GM21723 (cell line): Measurements from ENCODE around the gene SSBP2.
"Not testable (repeated sequence)": the region's sequence is repeated elsewhere in the genome, so short reads cannot be mapped to it uniquely, and the experiment has no call there.

Experiments
- ATAC-seq: cut with Tn5 transposase; IDR thresholded peaks from one replicate; pipeline ENCODE4 v1.9.1; 2021; ENCODE audit warnings: mild to moderate bottlenecking, moderate library complexity; ENCODE audit not compliant: unreplicated experiment

Gene SSBP2

DNA sequence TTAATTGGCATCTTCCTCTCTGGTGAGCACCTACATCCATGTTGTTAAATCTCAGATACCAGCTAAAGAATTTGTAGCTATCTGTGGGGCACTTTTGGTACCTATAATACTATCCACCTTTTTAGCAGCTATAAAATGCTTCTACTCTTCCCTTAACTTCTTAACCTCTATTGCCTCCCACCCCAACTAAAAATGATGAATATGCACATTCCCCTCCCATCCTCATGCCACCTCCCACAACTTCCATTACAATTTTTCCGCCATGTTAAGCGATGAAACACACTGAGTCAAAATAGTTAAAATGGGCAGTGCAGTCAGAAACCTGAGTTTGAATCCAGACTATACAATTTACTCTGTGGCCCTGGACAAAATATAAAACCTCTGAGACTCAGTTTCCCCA lies 10.1 kb downstream of the SSBP2 start:
- no peak for ATAC-seq

DNA sequence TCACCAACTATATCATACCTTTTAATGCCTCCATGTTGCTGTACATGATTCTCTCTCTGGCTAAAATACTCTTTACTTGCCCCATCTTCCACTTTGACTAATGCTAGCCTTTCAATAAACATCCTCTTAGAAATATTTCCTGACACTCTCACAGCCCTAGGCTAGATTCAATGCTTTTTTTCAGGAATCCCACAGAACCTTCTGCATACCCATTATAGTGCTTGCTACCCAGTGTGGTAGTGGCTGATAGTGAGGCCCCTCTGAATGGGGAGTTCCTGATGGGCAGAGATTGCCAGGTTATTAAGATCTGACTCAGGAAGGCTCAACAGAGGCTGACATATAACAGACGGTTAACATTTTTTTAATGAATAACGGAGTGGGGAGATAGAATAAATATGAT lies 11.6 kb downstream of the SSBP2 start:
- no peak for ATAC-seq

DNA sequence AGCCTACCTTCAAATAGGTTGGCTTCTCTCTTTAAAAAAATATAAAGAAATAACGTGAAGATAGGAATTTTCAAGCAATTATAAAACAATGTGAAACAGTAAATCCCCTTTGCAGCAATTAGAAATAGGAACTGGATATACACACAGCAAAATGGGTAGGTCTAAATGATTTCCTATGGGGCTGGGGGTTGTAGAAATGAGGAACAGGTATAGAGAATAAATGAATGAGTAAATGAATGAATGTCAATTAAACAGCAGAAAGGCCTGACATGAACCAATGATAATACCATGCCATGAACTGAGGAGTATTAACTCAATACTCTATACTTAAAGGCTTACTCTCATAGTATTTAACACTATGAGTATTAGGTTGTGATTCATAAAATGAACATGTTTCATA lies 21.6 kb downstream of the SSBP2 start:
- no peak for ATAC-seq

DNA sequence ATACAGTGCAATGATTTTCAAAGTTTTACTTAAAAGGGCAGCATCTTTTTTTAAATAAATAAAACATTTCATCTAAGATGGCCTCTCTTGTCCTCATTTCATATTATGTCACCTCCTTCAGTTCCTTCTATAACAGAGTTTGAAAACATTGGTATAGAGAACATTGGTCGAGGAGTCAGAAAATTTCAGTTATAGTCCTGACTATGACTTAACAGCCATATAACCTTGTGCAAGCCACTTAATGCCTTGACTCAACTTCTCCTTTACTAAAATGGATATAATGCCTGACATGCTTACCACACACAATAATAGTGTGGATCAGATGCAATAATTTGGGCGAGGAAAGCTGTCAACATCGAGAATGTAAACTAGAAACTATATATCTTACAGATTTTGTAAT lies 22.6 kb downstream of the SSBP2 start:
- ATAC-seq, result no peak

DNA sequence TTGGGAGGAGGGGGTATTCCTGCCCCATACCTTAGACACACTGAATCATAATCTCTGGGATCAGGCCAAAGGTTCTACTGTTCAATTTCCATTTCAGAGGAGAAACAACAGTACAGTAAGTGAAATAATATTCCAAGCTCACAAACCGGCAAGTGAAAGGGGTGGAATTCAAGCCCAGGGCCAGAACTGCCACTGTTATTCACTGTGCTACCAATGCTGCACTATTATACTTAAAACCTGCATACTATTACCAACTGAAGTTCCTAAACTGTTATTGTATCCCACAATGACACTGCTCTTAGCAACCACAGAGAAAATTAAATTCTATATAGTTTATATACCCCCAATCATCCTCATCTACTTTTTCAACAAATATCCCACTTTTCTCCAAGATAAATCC lies 24.6 kb downstream of the SSBP2 start:
- no peak for ATAC-seq

DNA sequence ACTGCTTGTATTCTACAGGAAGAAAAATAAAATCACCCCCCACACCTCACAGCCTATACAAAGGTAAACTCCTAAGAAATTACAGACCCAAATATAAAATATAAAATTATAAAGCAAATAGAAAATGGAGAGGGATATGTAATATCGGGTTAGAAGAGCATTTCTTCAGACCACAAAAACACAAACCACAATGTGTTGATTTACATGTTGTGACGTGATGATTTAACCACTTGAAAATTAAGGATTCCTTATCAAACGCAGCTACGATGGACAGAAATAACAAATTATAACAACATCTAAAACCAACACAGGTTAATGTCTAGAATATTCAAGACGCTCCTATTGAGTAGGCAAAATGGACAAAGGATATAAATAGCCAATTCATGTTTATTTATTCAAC lies 26.3 kb downstream of the SSBP2 start:
- ATAC-seq, result no peak

DNA sequence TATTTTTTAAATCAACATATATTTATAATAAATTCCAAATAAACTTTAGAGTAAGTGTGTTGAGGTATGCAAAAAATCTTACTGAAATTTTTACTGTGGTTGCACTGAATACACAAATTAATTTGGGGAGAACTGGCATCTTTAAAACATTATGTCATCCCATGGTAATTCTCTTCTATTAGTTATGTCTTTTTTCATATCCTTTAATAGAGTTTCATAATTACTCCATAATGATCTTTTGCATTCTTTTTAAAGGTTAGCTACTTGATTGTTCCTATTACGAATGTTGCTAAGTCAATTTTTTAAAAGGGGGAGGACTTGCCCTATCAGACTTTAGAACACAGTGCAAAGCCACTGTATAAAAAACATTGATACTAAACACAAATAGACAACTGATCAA lies 26.8 kb downstream of the SSBP2 start:
- no peak for ATAC-seq

DNA sequence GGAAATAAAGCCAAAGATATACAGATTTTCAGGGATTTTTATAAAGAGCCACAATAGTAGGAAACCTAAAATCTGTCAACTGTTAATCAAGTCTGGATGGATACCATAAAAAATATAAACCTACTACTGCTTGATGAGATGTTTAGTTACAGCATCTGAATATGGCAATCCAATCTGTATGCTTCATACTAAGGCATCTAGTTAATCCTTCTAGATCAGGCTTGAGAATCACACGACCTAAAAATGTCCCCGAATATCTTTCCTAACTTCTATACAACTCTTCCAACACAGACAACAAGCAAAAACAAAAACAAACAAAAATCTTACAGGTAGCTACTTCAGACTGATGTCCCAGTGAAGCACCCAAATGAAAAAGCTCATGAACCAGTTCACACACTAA lies 29.8 kb downstream of the SSBP2 start:
- no peak for ATAC-seq

DNA sequence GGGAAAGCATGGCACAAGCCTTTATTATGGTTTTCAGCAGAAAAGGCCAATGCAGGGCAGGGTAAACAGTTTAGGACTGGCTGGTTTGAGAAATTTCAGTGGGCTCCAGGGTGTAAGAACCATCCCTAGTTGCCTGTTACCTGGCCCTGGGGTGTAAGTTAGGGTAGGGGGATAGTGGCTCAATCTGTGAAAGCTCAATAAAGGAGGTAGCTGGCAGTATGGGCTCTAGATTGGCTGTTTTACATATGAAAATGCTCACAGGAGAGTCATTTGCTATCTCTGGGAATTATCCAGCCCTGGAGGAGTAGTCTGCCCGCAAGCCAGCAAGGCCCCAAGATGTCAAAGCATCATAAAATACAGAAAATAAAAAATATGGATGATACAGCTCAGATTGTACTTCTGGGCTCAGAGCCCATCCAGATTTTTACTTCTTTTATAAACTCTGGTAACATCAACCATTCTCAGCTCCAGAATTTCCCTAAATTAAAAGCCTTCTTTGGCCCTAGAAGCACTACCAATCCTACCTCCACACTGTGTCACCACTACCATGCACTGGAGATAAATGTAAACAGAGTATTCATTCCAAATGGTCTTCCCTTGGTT lies 31.1 kb downstream of the SSBP2 start:
- ATAC-seq, result no peak

DNA sequence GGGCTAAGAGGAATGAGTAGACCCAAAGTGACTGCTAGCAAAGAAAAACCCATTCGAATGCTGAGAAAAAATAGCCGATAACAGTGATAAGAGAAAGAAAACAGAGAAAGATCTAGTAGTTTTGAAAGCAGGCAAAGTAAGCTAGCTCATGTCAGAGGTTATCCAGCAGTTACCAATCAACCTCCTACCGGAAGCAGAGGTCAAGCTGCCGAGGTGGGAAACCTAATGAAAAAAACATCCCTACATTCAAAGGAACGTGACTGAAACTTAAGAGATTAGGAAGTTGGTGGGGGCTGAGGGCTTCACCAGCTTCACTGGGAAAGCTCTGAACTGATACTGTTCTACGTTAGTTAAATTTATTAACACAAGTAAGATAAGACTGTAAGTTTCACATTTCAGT lies 32.6 kb downstream of the SSBP2 start:
- no peak for ATAC-seq

DNA sequence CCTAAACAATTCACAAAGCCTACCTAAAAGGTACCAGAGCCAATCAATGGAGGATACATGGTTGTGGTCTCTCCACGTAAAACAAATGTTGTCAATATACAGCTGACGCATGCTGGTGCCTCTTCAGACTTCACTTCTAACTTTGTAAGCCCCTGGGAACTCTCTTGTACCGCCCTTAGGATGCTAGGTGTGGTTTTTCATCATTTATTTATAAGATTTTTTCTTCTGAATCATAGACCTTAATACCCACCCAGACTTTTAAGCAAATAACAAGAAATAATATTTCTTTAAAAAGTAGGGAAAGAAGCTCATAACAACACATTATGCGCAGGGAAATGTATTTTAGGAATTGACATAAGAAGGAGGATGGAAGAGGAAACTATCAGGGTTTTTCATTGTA lies 33.0 kb downstream of the SSBP2 start:
- ATAC-seq, result no peak

DNA sequence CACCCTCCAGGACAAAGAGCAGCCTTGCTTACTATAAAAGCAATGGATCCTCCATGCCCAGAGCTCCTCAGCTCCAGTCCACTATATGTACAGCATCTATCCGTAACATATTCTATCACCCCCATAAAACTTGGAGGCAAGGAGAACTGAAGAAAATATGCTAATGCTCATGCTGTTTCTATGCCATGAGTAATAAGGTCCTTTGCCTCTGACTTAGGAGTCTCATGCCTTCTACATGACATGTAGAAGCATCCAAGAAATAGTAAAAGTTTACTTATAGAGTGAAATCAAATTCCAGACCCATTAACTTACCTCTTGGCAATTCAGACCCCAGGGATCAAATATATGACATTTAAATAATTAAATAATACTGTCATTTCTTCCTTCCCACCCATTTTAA lies 33.7 kb downstream of the SSBP2 start:
- no peak for ATAC-seq

DNA sequence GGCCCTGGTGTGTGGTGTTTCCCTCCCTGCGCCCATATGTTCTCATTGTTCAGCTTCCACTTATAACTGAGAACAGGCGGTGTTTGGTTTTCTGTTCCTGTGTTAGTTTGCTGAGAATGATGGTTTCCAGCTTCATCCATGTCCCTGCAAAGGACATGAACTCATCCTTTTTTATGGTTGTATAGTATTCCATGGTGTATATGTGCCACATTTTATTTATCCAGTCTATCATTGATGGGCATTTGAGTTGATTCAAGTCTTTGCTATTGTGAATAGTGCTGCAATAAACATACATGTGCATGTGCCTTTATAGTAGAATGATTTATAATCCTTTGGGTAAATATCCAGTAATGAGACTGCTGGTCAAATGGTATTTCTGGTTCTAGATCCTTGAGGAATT lies 36.8 kb downstream of the SSBP2 start:
- not testable (repeated sequence) for ATAC-seq

DNA sequence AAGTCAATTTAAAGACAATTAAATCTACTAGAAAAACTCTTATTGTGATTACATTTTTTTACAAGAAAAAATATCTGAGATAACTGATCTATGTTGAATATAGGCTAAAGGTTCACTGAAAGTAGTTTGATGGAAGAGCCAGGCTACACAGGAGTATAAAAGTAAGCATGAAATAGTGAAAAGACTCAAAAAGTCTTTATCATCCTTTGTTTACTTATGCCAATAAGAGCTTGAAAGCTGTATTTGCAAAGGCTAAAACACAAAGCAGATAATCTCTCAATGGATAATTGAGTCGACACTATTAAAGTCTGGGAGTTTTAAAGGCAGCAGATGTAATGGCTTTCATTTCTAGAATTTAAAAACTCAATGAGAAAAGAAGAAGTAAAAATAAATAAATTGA lies 42.0 kb downstream of the SSBP2 start:
- ATAC-seq, result no peak

DNA sequence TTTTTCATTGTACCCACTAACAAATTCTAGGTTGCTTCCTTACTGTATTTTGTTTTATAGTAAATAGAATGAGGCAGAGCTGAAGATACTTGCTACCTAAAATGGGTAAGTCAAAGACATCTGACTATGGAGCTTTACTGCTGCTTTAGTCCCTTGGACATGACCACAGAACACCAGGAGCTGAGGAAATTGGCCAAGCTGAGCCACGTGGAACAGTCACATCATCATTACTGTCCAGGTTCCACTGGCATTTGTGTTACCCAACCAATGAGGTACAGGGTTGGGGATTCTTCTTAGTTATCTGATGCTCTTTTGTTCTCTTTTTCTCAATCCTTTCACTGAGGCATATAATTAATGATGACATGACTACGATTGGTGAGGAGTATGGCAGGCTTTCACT lies 47.1 kb downstream of the SSBP2 start:
- no peak for ATAC-seq

DNA sequence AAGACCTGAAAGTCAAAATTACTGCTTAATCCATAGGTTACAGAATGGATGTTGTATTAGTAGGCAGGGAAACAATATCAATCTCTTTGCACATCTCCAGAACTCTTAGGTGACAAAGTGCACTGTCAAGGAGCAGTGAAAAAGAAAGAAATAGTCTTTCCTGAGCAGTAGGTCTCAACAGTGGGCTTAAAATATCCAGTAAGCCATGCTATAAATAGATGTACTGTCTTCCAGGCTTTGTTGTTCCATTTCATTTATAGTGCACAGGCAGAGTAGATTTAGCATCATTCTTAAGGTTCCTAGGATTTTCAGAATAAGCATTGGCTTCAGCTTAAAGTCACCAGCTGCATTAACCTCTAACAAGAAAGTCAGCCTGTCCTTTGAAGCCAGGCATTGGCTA lies 50.7 kb downstream of the SSBP2 start:
- no peak for ATAC-seq

DNA sequence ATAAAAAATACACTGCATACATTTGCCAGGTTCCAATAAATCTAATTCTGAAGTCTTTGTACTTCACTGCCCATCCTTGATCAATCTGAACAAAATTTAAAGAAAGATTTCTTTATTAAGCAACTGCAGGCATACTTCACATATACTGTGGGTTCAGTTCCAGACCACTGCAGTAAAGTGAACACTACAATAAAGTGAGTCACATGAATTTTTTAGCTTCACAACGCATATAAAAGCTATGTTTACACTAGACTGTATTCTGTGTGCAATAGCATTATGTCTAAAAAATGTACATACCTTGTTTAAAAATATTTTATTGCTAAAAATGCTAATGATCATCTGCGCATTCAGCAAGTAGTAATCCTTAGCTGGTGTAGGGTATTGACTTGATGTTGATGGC lies 52.1 kb downstream of the SSBP2 start:
- ATAC-seq, result no peak

DNA sequence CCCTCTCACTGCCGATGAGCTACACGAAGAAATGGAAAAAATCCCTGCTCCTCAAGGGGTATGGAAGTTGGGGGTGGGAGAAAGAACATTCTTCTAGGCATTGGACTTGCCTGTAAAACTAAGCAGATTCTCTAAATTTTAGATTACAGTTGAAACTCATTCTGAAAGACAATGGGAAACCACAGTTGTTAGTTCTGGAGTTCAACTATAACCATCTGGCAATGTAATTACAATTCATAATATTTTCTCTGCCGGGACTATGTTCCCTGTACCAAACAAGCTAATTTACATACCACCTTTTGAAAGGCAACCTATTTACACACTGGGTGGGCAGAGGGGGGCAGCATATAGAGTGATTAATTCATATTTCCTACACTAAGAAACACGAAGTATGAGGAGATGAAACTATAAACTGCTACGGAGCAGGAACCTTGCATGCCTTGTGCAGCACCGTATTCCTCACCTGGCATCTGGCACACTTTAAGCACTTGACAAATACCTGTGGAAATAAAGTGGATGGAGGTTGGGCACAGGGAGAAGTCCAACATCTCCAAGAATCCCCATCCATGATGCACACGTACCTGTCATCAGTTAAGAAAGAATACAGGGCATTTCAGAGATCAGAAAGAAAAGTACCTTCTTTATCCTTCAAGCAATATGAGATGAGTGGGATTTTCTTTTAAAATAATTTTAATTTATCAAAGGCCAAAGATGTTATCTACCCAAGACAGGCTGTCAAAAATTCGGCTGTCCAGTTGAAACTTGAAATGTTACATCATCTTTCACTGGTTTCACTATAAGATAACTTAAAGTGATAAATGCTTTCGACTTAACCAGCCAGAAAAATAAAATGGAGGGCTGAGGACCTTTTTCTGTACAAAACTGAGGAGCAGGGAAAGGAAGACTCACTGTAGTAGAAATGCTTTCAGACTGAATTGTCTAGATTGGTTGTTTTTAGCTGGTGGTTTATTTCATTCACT lies 54.2 kb downstream of the SSBP2 start:
- no peak for ATAC-seq

DNA sequence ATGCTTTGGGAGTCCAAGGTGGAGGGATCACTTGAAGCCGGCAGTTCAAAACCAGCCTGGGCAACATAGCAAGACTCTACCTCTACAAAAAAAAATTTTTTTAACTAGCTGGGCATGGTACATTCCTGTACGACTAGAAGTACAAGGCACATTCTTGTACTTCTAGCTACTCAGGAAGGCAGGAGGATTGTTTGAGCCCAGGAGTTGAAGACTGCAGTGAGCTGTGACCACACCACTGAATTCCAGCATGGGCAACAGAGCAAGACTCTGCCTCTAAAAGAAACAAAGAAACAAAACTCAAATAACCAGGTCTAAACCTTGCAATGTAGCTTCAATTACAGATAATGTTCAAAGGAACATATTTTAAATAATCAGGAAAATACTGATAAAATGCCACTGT lies 56.2 kb downstream of the SSBP2 start:
- ATAC-seq, result no peak

DNA sequence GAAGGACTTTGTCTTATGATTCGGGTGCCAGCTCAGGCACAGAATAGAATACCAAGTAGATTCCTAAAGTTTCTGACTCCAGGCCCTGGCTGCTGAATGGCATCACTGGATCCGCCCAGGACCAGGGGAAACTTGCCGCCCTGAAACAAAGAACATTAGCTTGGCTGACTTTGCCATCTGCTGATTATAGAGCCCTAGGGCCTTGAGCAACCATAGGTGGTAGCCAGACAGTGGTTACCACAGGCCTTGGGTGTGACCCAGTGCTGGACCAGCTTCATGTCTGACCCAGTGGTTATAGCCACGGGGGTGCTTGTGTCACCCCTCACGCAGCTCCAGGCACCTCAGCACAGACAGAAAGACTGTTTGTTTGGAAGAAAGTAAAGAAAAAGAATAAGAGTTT lies 62.7 kb downstream of the SSBP2 start:
- no peak for ATAC-seq

DNA sequence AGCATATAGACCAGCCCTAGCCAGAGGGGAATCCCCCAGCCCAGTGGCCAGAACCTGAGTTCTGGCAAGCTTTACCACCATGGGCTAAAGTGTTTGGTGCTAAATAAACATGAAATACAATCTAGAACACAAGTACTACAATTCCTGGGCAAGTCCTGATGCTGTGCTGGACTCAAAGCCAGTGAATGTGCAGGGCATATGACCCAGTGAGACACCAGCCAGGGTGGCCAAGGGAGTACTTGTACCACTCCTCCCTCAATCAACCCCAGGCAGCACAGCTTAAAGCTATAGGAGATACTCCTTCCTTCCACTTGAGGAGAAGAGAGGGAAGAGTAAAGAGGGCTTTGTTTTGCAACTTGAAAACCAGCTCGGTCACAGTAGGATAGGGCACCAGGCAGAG lies 63.6 kb downstream of the SSBP2 start:
- ATAC-seq, result no peak

DNA sequence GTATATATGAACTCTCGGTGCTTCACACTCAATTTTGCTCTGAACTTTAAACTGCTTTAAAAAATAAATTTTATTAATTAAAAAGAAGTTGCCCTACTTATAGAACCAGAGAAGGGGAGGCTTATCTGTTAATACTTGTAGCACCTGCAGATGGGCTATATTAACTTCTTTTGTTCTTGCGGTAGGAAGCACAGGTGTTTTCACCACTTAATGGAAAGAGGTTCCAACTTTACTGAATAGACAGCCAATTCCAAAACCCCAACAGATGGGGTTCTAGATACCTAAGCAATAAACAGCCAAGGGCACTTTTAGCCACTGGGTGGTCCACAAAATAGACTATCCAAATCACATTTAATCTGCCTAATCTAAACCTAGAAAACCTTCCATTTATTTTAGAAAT lies 65.4 kb downstream of the SSBP2 start:
- no peak for ATAC-seq

DNA sequence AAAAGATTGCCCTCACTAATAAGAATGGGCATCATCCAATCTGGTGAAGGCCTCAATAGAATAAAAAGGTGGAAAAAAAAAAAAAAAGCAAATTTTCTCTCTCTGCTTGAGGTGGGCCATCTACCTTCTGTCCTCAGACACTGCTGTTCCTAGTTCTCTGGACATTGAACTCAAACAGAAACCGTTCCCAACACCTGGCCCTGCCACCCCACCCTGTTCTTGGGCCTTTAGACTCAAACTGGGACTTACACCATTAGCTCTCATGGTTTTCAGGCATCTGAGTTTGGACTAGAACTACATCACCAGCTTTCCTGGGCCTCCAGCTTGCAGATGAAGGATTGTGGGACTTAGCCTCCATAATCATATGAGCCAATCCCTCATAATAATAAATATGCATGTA lies 71.0 kb downstream of the SSBP2 start:
- ATAC-seq, result no peak
